H1 (cell line): ENCODE results near the gene RTTN. TPM values are rescaled to one million over a fixed set of nuclear protein-coding genes. Genes with fewer than 3 reads are reported as not detected.

Source experiments
- CTCF ChIA-PET: fragments of 300-600 bp; sonication (Branson Sonifier 250); formaldehyde crosslinking; loops from one replicate; lab custom pipeline; 2021; ENCODE audit not compliant: partially characterized antibody; lab: Charles Lee
- POLR2A ChIA-PET: fragments of 300-600 bp; sonication (Branson Sonifier 250); formaldehyde crosslinking; loops from one replicate; lab custom pipeline; 2021; ENCODE audit warnings: inconsistent platforms; ENCODE audit not compliant: partially characterized antibody; lab: Charles Lee
- DNase-seq, 2 experiments: peaks; one replicate each; pipeline versions ENCODE4 v3.0.0 to v3.0.0-alpha.2; 2010 to 2022; ENCODE audit warnings: low spot score in 2 of 2, low read depth in 1 of 2, mixed read lengths in 1 of 2
- FAIRE-seq: peaks from 2 replicates; lab custom pipeline; 2011; peaks lifted over from hg19 to GRCh38; lab: Jason Lieb, UNC
- H2AFZ ChIP-seq: 2 replicates; pipeline ENCODE4 v1.8.1; 2012; ENCODE audit warnings: low read length, inconsistent platforms
- H2AK5ac ChIP-seq: 2 replicates; pipeline ENCODE4 v1.6.1; 2013; ENCODE audit warnings: low read depth, low read length
- H2BK120ac ChIP-seq: replicated peaks from 2 replicates; pipeline ENCODE3; 2013; ENCODE audit warnings: low read depth, low read length, inconsistent platforms
- H2BK12ac ChIP-seq: 2 replicates; pipeline ENCODE4 v1.6.1; 2013; ENCODE audit warnings: low read depth, low read length
- H2BK15ac ChIP-seq: 2 replicates; pipeline ENCODE4 v1.6.1; 2013; ENCODE audit warnings: low read length
- H2BK20ac ChIP-seq: 2 replicates; pipeline ENCODE4 v1.6.1; 2013; ENCODE audit warnings: low read length
- H2BK5ac ChIP-seq: 2 replicates; pipeline ENCODE4 v1.6.1; 2013; ENCODE audit warnings: low read depth, low read length
- H3K14ac ChIP-seq: 2 replicates; pipeline ENCODE4 v1.6.1; 2013; ENCODE audit warnings: inconsistent platforms; ENCODE audit not compliant: insufficient read length
- H3K18ac ChIP-seq: 2 replicates; pipeline ENCODE4 v1.6.1; 2013; ENCODE audit warnings: low read length; ENCODE audit errors: extremely low read depth
- H3K23ac ChIP-seq: 2 replicates; pipeline ENCODE4 v1.6.1; 2013; ENCODE audit warnings: inconsistent platforms; ENCODE audit not compliant: insufficient read length
- H3K23me2 ChIP-seq: 2 replicates; pipeline ENCODE4 v1.6.1; 2013; ENCODE audit warnings: low read depth, low read length
- H3K27ac ChIP-seq: 2 replicates; pipeline ENCODE4 v1.6.1; 2011; ENCODE audit warnings: low read depth, low read length, inconsistent platforms
- H3K27me3 ChIP-seq, 4 experiments: replicated peaks in 1 of 4; 1 replicate in 1 of 4; 2 replicates in 3 of 4; pipeline versions ENCODE4 v1.6.1 to v1.8.1; 2011 to 2013; ENCODE audit warnings: low read length in 3 of 4, mild to moderate bottlenecking in 3 of 4, inconsistent platforms in 2 of 4, mixed read lengths in 2 of 4, moderate library complexity in 1 of 4; ENCODE audit not compliant: control insufficient read depth in 3 of 4, insufficient read depth in 3 of 4; ENCODE audit errors: extremely low read depth in 1 of 4
- H3K36me3 ChIP-seq, 4 experiments: 2 replicates each; pipeline versions ENCODE4 v1.6.1 to v1.8.1; 2011 to 2013; ENCODE audit warnings: mild to moderate bottlenecking in 4 of 4, low read length in 3 of 4, moderate library complexity in 2 of 4, control low read depth in 1 of 4, inconsistent platforms in 1 of 4; ENCODE audit not compliant: insufficient read depth in 4 of 4, control insufficient read depth in 2 of 4
- H3K4ac ChIP-seq: replicated peaks from 2 replicates; pipeline ENCODE3; 2013; ENCODE audit warnings: low read length, low read depth, mixed read lengths, inconsistent platforms; ENCODE audit not compliant: insufficient read length
- H3K4me1 ChIP-seq, 4 experiments: replicated peaks in 1 of 4; 1 replicate in 1 of 4; 2 replicates in 3 of 4; pipeline versions ENCODE4 v1.6.1 to v1.8.1; 2011 to 2013; ENCODE audit warnings: low read length in 3 of 4, inconsistent platforms in 2 of 4, mixed read lengths in 1 of 4; ENCODE audit not compliant: insufficient read depth in 4 of 4, control insufficient read depth in 3 of 4
- H3K4me2 ChIP-seq, 2 experiments: 2 replicates each; pipeline versions ENCODE4 v1.6.1 to v1.8.1; 2011 to 2013; ENCODE audit warnings: low read depth in 2 of 2, low read length in 2 of 2, control low read depth in 1 of 2, inconsistent platforms in 1 of 2, mild to moderate bottlenecking in 1 of 2; ENCODE audit not compliant: insufficient read depth in 1 of 2
- H3K4me3 ChIP-seq, 4 experiments: fragments of 200-600, 300-600 bp in 1 of 4; sonication (generic), shearing (Covaris generic), sonication (Bioruptor Twin) in 1 of 4; 2 replicates each; pipeline versions ENCODE4 v1.5.1 to v1.8.1; 2011 to 2016; ENCODE audit warnings: low read length in 4 of 4, low read depth in 3 of 4, control low read depth in 2 of 4, inconsistent platforms in 2 of 4, mild to moderate bottlenecking in 2 of 4, mixed read lengths in 1 of 4, moderate library complexity in 1 of 4; ENCODE audit not compliant: insufficient read depth in 2 of 4; ENCODE audit errors: extremely low read depth in 1 of 4
- H3K56ac ChIP-seq: replicated peaks from 2 replicates; pipeline ENCODE3; 2013; ENCODE audit warnings: low read depth, mild to moderate bottlenecking, mixed read lengths, low read length, inconsistent platforms; ENCODE audit not compliant: insufficient read length
- H3K79me1 ChIP-seq: 2 replicates; pipeline ENCODE4 v1.6.1; 2013; ENCODE audit warnings: low read depth, low read length, control low read depth
- H3K79me2 ChIP-seq, 2 experiments: 2 replicates each; pipeline versions ENCODE4 v1.6.1 to v1.8.1; 2012 to 2013; ENCODE audit warnings: low read length in 2 of 2, mild to moderate bottlenecking in 2 of 2, inconsistent platforms in 1 of 2; ENCODE audit not compliant: insufficient read depth in 2 of 2, control insufficient read depth in 1 of 2
- H3K9ac ChIP-seq, 4 experiments: replicated peaks in 1 of 4; 1 replicate in 1 of 4; 2 replicates in 3 of 4; pipeline versions ENCODE4 v1.6.1 to v1.8.1; 2011 to 2013; ENCODE audit warnings: low read depth in 3 of 4, low read length in 3 of 4, control low read depth in 2 of 4, mild to moderate bottlenecking in 2 of 4, moderate library complexity in 2 of 4, inconsistent platforms in 1 of 4; ENCODE audit errors: extremely low read depth in 1 of 4
- H3K9me3 ChIP-seq, 2 experiments: 2 replicates each; pipeline versions ENCODE4 v1.6.1 to v1.8.1; 2012 to 2013; ENCODE audit warnings: mild to moderate bottlenecking in 2 of 2, moderate library complexity in 2 of 2, control low read depth in 1 of 2, inconsistent platforms in 1 of 2, low read depth in 1 of 2, low read length in 1 of 2, mixed read lengths in 1 of 2; ENCODE audit not compliant: insufficient read depth in 2 of 2
- H4K20me1 ChIP-seq, 2 experiments: replicated peaks in 1 of 2; 2 replicates each; pipeline versions ENCODE3 to v1.8.1; 2011 to 2013; ENCODE audit warnings: inconsistent platforms in 2 of 2, low read length in 2 of 2, mild to moderate bottlenecking in 1 of 2; ENCODE audit not compliant: insufficient read depth in 2 of 2, control insufficient read depth in 1 of 2
- H4K5ac ChIP-seq: 2 replicates; pipeline ENCODE4 v1.6.1; 2013; ENCODE audit warnings: low read length, low read depth, mixed read lengths, inconsistent platforms; ENCODE audit not compliant: insufficient read length
- H4K8ac ChIP-seq: 2 replicates; pipeline ENCODE4 v1.8.0; 2013; ENCODE audit warnings: mild to moderate bottlenecking, moderate library complexity, low read length, inconsistent platforms; ENCODE audit not compliant: insufficient read depth; ENCODE audit errors: extremely low read depth
- H4K91ac ChIP-seq: replicated peaks from 2 replicates; pipeline ENCODE3; 2013; ENCODE audit warnings: low read length, mixed read lengths, inconsistent platforms; ENCODE audit not compliant: insufficient read length
- JUN ChIP-seq: IDR thresholded peaks from 2 replicates; pipeline ENCODE4 v1.6.1; 2011; ENCODE audit warnings: low read depth, mild to moderate bottlenecking, improper control_type of control experiment, low read length
- WGBS, 2 experiments: shearing (Covaris generic) in 1 of 2; methylation state at CpG; one replicate each; pipeline versions ENCODE4 v1.1.6 to v1.1.7; 2013 to 2015; ENCODE audit warnings: low lambda C conversion rate in 2 of 2, mixed read lengths in 2 of 2, inconsistent platforms in 1 of 2, low coverage in 1 of 2, missing lambda C conversion rate in 1 of 2; ENCODE audit not compliant: insufficient replicate concordance in 2 of 2, insufficient coverage in 1 of 2, insufficient read length in 1 of 2; ENCODE audit errors: extremely low coverage in 1 of 2, missing lambda C conversion rate in 1 of 2; 5-methylcytosine and 5-hydroxymethylcytosine counted together
- polyA plus RNA-seq, 7 experiments: library from polyadenylated mRNA; depleted of rRNA in 3 of 7; stranded (reverse) in 5 of 7; unstranded in 2 of 7; fragments of >200 nt in 5 of 7; fragments of 200-250 nt in 2 of 7; gene quantifications; 1 replicate in 5 of 7; 2 replicates in 1 of 7; 4 replicates in 1 of 7; pipeline versions ENCODE4 v1.2.1 to v1.2.3, GENCODE V29; 2011 to 2013; ENCODE audit warnings: missing spikeins in 2 of 7, mixed read lengths in 2 of 7
- total RNA-seq: library from RNA; stranded (reverse); fragmentation: NEBNext Ultra II Directional; extraction: Animal tissue kit (Norgen Biotek cat#: 25700); gene quantifications from 2 replicates; pipeline ENCODE4 v1.2.1, GENCODE V29; 2021

The RTTN gene
- total and polyA plus RNA-seq, 2 of the 8 experiments (the other 6 are each of a cell fraction or from before 2014, with no cell fraction given): 9.1 to 21.4 TPM

- Histone ChIP-seq H3K18ac (no peak overlapping the region), H3K4me1 (no peaks in the 10 kb centered on the region), H2BK15ac (no peak overlapping the region), H2AK5ac (no peak overlapping the region), H3K27me3 (no peaks in the 10 kb centered on the region), H3K23me2 (0 out of 2 replicates have a peak, but pooled peaks cover 1% of the 10 kb centered on the region), H3K14ac (no peak overlapping the region), H3K9me3 (peaks cover 7 to 8% of the 10 kb centered on the region in 2 experiments; a peak in 1 of 4 replicates), H2BK120ac (no peak overlapping the region), H4K20me1 (no peaks in the 10 kb centered on the region), H3K4me3 (no peak overlapping the region), H2AFZ (no peak overlapping the region), H3K9ac (no peak overlapping the region), H4K91ac (no peak overlapping the region), H3K56ac (no peak overlapping the region), H3K23ac (no peak overlapping the region), H3K4ac (no peak overlapping the region), H3K79me1 (no peaks in the 10 kb centered on the region), H3K27ac (no peak overlapping the region), H4K8ac (no peak overlapping the region), H2BK20ac (no peak overlapping the region), H3K4me2 (no peak overlapping the region), H2BK5ac (no peak overlapping the region), H3K79me2 (no peaks in the 10 kb centered on the region), H4K5ac (no peak overlapping the region), H3K36me3 (no peaks in the 10 kb centered on the region), H2BK12ac (no peak overlapping the region)
- FAIRE-seq (no peak), DNase-seq (no peak)
- ChIA-PET CTCF (interaction anchor here (1.2 kb wide), 1 partner anchor 11 kb away, joined by 3 read pairs; no protein-coding TSS in a partner anchor), POLR2A (no interaction called here)
- 92% methylated on average over 1 of the region's 1 CpG; no CpG with 5 or more reads in 1 of the 2 experiments for WGBS, 2 experiments
- no peak for TF ChIP-seq JUN
Measured at GRCh38 chr18:69974365-69974764, 231.1 kb downstream of the RTTN start.
